Measurements from ENCODE around the gene C19orf53.
A peak's percentile ranks its signal among the peaks of the same experiment; 100 is the strongest.

GRCh38 chr19:13731147-13731964, 42.9 kb upstream of the C19orf53 start:
- TF ChIP-seq CTCF (conservative IDR thresholded peaks at IDR 0.05; ENCODE audit: low read depth in 2 of 2) (no peak), ZNF114 (CRISPR knock-in tag; IDR thresholded peaks at IDR 0.05) (no peak), EZH2 (IDR thresholded peaks at IDR 0.05; ENCODE audit: low read depth, unreplicated experiment) (no peak), JUNB (IDR thresholded peaks at IDR 0.05; ENCODE audit: unreplicated experiment) (no peak), POLR2AphosphoS5 (IDR thresholded peaks at IDR 0.05; ENCODE audit: low read depth) (peak; percentile 89), EZH2phosphoT487 (IDR thresholded peaks at IDR 0.05; ENCODE audit: unreplicated experiment) (no peak), ETS1 (IDR thresholded peaks at IDR 0.05) (no peak), ZNF462 (CRISPR knock-in tag; IDR thresholded peaks at IDR 0.05) (no peak), REST (IDR thresholded peaks at IDR 0.05; ENCODE audit: unreplicated experiment) (no peak), STAT1 (IDR thresholded peaks at IDR 0.05; ENCODE audit: unreplicated experiment) (no peak), CREB1 (CRISPR knock-in tag; IDR thresholded peaks at IDR 0.05; ENCODE audit: low read depth) (no peak), ZNF331 (CRISPR knock-in tag; IDR thresholded peaks at IDR 0.05; ENCODE audit: low read depth) (no peak), NANOG (IDR thresholded peaks at IDR 0.05; ENCODE audit: borderline replicate concordance) (no peak)

All from GM23338 (cell line).